ENCODE measurements around the gene TRAPPC5.
A peak's percentile ranks its signal among the peaks of the same experiment; 100 is the strongest.

Gene TRAPPC5

GRCh38 chr19:7725791-7726190 lies 45.2 kb downstream of the TRAPPC5 start:
- Histone ChIP-seq H3K4me1 (ENCODE audit: control insufficient read depth in 1 of 2, insufficient read depth in 1 of 2, low read depth in 1 of 2, low read length in 1 of 2) (peaks cover 17 to 20% of the 10 kb centered on the region in 2 experiments), H3K4me3 (ENCODE audit: low read depth in 1 of 2, low read length in 1 of 2) (no peak overlapping the region), H3K36me3 (no peaks in the 10 kb centered on the region), H3K27ac (no peak overlapping the region), H3K27me3 (peaks cover 31% of the 10 kb centered on the region), H3K9me3 (no peaks in the 10 kb centered on the region)
- TF ChIP-seq CTCF (IDR thresholded peaks at IDR 0.05): no peak

- no peak for TF ChIP-seq CTCF (IDR thresholded peaks at IDR 0.05)
- no peaks in the 10 kb centered on the region for H3K9me3 ChIP-seq
- H3K27me3 ChIP-seq: peaks cover 45% of the 10 kb centered on the region
- H3K27ac ChIP-seq: no peak overlapping the region
- H3K4me3 ChIP-seq (ENCODE audit: low read depth in 1 of 2, low read length in 1 of 2): peak overlapping the region in 1 of 2 experiments; percentile 54
- no peaks in the 10 kb centered on the region for H3K36me3 ChIP-seq
- H3K4me1 ChIP-seq (ENCODE audit: control insufficient read depth in 1 of 2, insufficient read depth in 1 of 2, low read depth in 1 of 2, low read length in 1 of 2): peaks cover 21 to 30% of the 10 kb centered on the region in 2 experiments
Measured at GRCh38 chr19:7729211-7729610, 48.6 kb downstream of the TRAPPC5 start.

GRCh38 chr19:7729831-7730285 lies 49.2 kb downstream of the TRAPPC5 start:
- no peaks in the 10 kb centered on the region for H3K9me3 ChIP-seq
- peaks cover 25 to 35% of the 10 kb centered on the region in 2 experiments for H3K4me1 ChIP-seq (ENCODE audit: control insufficient read depth in 1 of 2, insufficient read depth in 1 of 2, low read depth in 1 of 2, low read length in 1 of 2)
- H3K4me3 ChIP-seq (ENCODE audit: low read depth in 1 of 2, low read length in 1 of 2): peak overlapping the region; percentile 35 to 54
- H3K27ac ChIP-seq: no peak overlapping the region
- no peaks in the 10 kb centered on the region for H3K36me3 ChIP-seq
- no peak for TF ChIP-seq CTCF (IDR thresholded peaks at IDR 0.05)
- H3K27me3 ChIP-seq: peaks cover 45% of the 10 kb centered on the region

GRCh38 chr19:7730286-7731217 lies 49.9 kb downstream of the TRAPPC5 start:
- H3K27ac ChIP-seq: no peak overlapping the region

GRCh38 chr19:7731218-7731595 lies 50.6 kb downstream of the TRAPPC5 start:
- Histone ChIP-seq H3K36me3 (no peaks in the 10 kb centered on the region), H3K27me3 (peaks cover 45% of the 10 kb centered on the region), H3K4me3 (ENCODE audit: low read depth in 1 of 2, low read length in 1 of 2) (no peak overlapping the region), H3K4me1 (ENCODE audit: control insufficient read depth in 1 of 2, insufficient read depth in 1 of 2, low read depth in 1 of 2, low read length in 1 of 2) (peaks cover 25 to 39% of the 10 kb centered on the region in 2 experiments), H3K9me3 (no peaks in the 10 kb centered on the region), H3K27ac (no peak overlapping the region)
- TF ChIP-seq CTCF (IDR thresholded peaks at IDR 0.05): no peak

More at GRCh38 chr19:7730286-7731217, 49.9 kb downstream of the TRAPPC5 start:
- no peak for TF ChIP-seq CTCF (IDR thresholded peaks at IDR 0.05)
- Histone ChIP-seq H3K4me1 (ENCODE audit: control insufficient read depth in 1 of 2, insufficient read depth in 1 of 2, low read depth in 1 of 2, low read length in 1 of 2) (peaks cover 25 to 35% of the 10 kb centered on the region in 2 experiments), H3K4me3 (ENCODE audit: low read depth in 1 of 2, low read length in 1 of 2) (peak overlapping the region; percentile 35 to 54), H3K9me3 (no peaks in the 10 kb centered on the region), H3K27me3 (peaks cover 45% of the 10 kb centered on the region), H3K36me3 (no peaks in the 10 kb centered on the region)
